Measurements from ENCODE around the gene VPREB3. TPM values are rescaled to one million over a fixed set of nuclear protein-coding genes. Genes with fewer than 3 reads are reported as not detected.

Gene VPREB3
- polyA plus RNA-seq, 1 donor (not counting 4 experiments of a cell fraction or from before 2014, with no cell fraction given), result not detected

GRCh38 chr22:23769321-23769965, 15.2 kb upstream of the VPREB3 start:
- H3K9ac ChIP-seq (ENCODE audit: control insufficient read depth, extremely low read depth, insufficient read depth, low read length), result no peak overlapping the region
- no peak overlapping the region for H2AFZ ChIP-seq (ENCODE audit: control insufficient read depth, low read length)
- H3K27me3 ChIP-seq (ENCODE audit: control insufficient read depth, extremely low read depth, insufficient read depth, low read length), result peaks cover 23% of the 10 kb centered on the region
- H3K27ac ChIP-seq (ENCODE audit: control insufficient read depth, insufficient read depth, low read length), result no peak overlapping the region
- TF ChIP-seq CTCF (optimal IDR thresholded peaks at IDR 0.05 in 1 of 3, IDR thresholded peaks at IDR 0.05 in 1 of 3, conservative IDR thresholded peaks at IDR 0.05 in 1 of 3; ENCODE audit: extremely low read depth in 1 of 3, insufficient read depth in 2 of 3, low read length in 3 of 3) (no peak), EZH2 (IDR thresholded peaks at IDR 0.05; ENCODE audit: low read length) (no peak)
- no peaks in the 10 kb centered on the region for H3K9me3 ChIP-seq (ENCODE audit: control insufficient read depth, low read depth, low read length)
- H3K9me1 ChIP-seq (ENCODE audit: control insufficient read depth, extremely low read depth, insufficient read depth, low read length), result no peaks in the 10 kb centered on the region
- DNase-seq (ENCODE audit: low read depth, low spot score), result no peak
- H3K4me2 ChIP-seq (ENCODE audit: control insufficient read depth, extremely low read depth, insufficient read depth, low read depth, low read length), result no peak overlapping the region
- dilution Hi-C loops (cut with MboI; ENCODE audit: extremely low pct_ligation_motif_present, low sequenced_read_pairs), result no loop called here
- FAIRE-seq, result no peak
- peaks cover 16% of the 10 kb centered on the region for H3K4me1 ChIP-seq (ENCODE audit: control insufficient read depth, extremely low read depth, insufficient read depth, low read length)
- no peaks in the 10 kb centered on the region for H3K36me3 ChIP-seq (ENCODE audit: control insufficient read depth in 2 of 2, extremely low read depth in 1 of 2, insufficient read depth in 2 of 2, low read length in 2 of 2)
- H3K79me2 ChIP-seq (ENCODE audit: control insufficient read depth, insufficient read depth, low read length), result no peaks in the 10 kb centered on the region
- no peak overlapping the region for H3K4me3 ChIP-seq (ENCODE audit: control insufficient read depth in 2 of 3, extremely low read depth in 1 of 3, insufficient read depth in 2 of 3, low read depth in 1 of 3, low read length in 3 of 3)
- no peaks in the 10 kb centered on the region for H4K20me1 ChIP-seq (ENCODE audit: control insufficient read depth, extremely low read depth, insufficient read depth, low read length)

- H4K20me1 ChIP-seq (ENCODE audit: control insufficient read depth, extremely low read depth, insufficient read depth, low read length), result no peaks in the 10 kb centered on the region
- no peaks in the 10 kb centered on the region for H3K79me2 ChIP-seq (ENCODE audit: control insufficient read depth, insufficient read depth, low read length)
- H3K4me1 ChIP-seq (ENCODE audit: control insufficient read depth, extremely low read depth, insufficient read depth, low read length), result peaks cover 9% of the 10 kb centered on the region
- H3K27ac ChIP-seq (ENCODE audit: control insufficient read depth, insufficient read depth, low read length), result no peak within 1 kb of the TSS
- no peaks in the 10 kb centered on the region for H3K9me1 ChIP-seq (ENCODE audit: control insufficient read depth, extremely low read depth, insufficient read depth, low read length)
- FAIRE-seq (no peak), DNase-seq (ENCODE audit: low read depth, low spot score) (no peak)
- dilution Hi-C loops (cut with MboI; ENCODE audit: extremely low pct_ligation_motif_present, low sequenced_read_pairs), result no loop called here
- H2AFZ ChIP-seq (ENCODE audit: control insufficient read depth, low read length), result peak within 1 kb of the TSS; percentile 95
- peak within 1 kb of the TSS; percentile 62 to 75 (median 69) for H3K4me3 ChIP-seq (ENCODE audit: control insufficient read depth in 2 of 3, extremely low read depth in 1 of 3, insufficient read depth in 2 of 3, low read depth in 1 of 3, low read length in 3 of 3)
- no peaks in the 10 kb centered on the region for H3K36me3 ChIP-seq (ENCODE audit: control insufficient read depth in 2 of 2, extremely low read depth in 1 of 2, insufficient read depth in 2 of 2, low read length in 2 of 2)
- no peaks in the 10 kb centered on the region for H3K9me3 ChIP-seq (ENCODE audit: control insufficient read depth, low read depth, low read length)
- peak within 1 kb of the TSS; percentile 72 for H3K9ac ChIP-seq (ENCODE audit: control insufficient read depth, extremely low read depth, insufficient read depth, low read length)
- H3K27me3 ChIP-seq (ENCODE audit: control insufficient read depth, extremely low read depth, insufficient read depth, low read length), result peaks cover 12% of the 10 kb centered on the region
- H3K4me2 ChIP-seq (ENCODE audit: control insufficient read depth, extremely low read depth, insufficient read depth, low read depth, low read length), result peak within 1 kb of the TSS; percentile 94
- TF ChIP-seq EZH2 (IDR thresholded peaks at IDR 0.05; ENCODE audit: low read length) (no peak), CTCF (optimal IDR thresholded peaks at IDR 0.05 in 1 of 3, IDR thresholded peaks at IDR 0.05 in 1 of 3, conservative IDR thresholded peaks at IDR 0.05 in 1 of 3; ENCODE audit: extremely low read depth in 1 of 3, insufficient read depth in 2 of 3, low read length in 3 of 3) (peak; percentile 63 to 87 (median 81))
Measured at GRCh38 chr22:23767673-23768548, 13.7 kb upstream of the VPREB3 start, which contains the start of gene CHCHD10. TSS of gene CHCHD10 (minus strand) at chr22:23767972. CDS start at chr22:23767874, 98 bp downstream.
